ENCODE data around the gene SMG6. TPM values are rescaled to one million over a fixed set of nuclear protein-coding genes. Genes with fewer than 3 reads are reported as not detected.
"Not testable (repeated sequence)": the region's sequence is repeated elsewhere in the genome, so short reads cannot be mapped to it uniquely, and the experiment has no call there.

SMG6 gene
- total RNA-seq, result 15.1 and 75.5 TPM in 2 replicates

DNA sequence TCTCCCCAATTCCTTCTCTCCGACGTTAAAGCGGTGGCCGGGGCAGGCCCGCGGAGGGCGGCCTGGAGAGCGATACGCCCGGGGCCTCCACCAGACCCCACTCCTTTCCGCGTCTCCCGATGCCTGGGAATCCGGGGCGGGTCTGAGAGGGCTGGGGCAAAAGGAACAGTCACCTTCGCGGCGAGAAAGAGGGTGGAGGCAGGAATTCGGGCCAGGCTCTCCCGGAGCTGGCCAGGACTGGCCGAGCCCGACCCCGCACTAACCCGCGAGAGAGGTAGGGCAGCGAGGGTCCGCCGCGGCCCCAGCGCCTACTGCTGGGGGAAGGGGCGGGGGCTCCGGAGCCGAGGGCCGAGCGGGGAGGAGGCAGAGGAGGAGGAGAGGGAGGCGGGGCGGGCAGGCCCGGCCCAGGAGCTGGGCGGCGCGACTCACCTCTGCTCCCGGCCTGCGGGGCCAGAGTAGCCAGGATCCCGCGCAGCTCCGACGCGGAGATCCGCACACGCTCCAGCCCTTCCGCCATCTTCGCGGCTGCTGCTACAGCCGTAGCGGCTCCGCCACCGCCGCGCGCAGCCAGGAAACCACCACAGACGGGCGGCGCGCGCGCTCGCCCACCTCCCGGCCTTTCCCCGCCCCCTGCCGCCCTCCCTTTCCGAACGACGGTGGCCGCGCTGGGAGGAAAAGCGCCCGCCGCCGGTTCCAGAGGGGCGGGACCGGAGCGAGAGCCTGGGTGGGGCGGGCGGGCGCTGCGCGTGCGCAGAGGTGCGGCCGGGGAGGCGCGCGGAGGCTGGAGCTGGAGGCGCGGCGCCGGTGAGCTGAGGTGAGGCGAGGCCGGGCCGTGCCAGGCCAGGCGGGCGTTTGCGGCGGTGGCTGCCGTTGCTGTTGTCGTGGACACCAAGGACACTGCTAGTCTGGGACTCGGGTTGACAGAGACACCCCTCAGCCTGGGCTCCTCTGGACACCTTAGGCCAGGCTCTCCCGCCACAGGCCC lies at the start of gene SMG6, which contains the start of gene SRR:
TSS of gene SMG6 (minus strand) at position 582 of the 985 bp plus-strand sequence. CDS start at position 517, 65 bp downstream.
TSS of gene SRR (plus strand) at position 747 of the 985 bp plus-strand sequence. CDS start 11,611 bp downstream, outside the sequence.
- DNase-seq (ENCODE audit: low read depth), result peak; percentile 44

DNA sequence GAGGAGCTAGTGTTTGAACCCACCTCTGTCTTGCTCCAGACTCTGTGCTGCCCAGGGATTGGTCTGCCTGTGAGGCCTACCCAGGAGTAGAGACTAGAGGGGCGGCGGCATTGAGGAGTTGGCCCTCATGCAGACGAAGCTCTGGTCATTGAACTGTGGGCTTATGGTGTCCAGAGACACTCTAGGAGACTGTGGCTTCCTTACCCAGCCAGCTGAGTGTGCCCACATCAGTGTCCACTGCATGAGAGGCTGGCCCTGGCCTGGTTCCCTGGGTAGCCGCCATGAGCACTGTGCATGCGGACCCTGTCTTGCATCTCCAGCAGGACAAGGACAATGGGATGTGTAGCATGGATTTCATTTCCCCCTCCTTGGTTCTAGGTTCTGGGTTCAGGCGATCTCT lies 47.7 kb upstream of the SMG6 start:
- no peak for DNase-seq (ENCODE audit: low read depth)

DNA sequence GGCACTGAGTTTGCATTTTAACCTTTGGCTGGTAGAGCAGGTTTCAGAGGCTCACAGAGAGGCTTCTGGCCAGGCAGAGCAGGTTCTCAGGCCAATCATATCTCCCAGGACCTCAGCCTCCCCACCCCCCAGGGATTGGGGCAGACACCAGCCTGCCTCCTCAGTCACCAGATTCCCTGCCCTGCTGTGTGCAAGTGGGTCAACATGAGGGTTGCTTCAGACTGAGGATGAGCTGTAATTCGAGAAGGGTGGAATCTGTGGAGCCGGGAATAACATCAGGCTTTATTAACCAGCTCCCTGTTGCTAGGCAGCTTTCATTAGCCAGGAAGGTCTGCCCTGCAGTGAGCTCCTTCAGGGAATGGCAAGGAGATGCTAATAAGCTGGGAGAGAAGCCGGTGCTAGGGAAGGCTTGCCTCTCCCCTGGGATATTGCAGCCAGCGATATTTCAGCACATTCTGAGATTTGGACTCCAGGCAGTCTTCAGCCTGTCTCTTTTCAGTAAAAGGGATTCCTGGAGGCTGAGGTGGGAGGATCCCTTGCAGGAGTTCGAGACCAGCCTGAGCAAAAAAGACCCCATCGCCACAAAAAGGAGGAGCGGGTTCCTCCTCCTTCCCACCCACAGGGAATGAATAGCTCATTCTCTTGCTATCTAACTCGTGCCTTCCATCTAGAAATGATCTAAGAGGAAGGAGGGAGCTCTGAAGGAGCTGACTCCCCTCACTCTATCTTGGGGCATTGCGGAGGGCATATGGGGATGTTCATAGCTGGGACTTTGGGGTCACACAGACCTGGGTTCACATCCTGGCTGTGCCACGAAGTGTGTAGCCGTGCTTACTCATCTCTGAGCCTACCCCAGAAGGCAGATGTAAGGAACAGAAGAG lies 44.5 kb upstream of the SMG6 start:
- peak; percentile 90 for DNase-seq (ENCODE audit: low read depth)

DNA sequence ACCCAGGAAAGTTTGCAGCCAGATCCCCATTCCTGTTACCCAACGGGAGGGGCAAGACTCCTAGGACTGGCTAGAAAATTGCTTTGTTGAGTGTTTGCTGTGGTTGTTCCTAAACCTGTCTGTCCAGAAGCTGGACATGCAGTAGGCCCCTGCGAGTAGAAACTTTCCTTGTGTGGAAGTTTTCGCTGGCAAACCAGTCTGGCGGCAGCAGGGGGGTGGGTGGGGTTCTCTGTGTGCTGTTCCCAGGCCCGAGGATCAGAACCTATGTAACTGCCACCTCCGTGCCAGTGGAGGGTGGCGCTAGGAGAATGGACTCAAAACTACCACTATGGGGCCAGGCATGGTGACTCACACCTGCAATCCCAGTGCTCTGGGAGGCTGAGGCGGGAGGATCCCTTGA lies 42.9 kb upstream of the SMG6 start:
- DNase-seq (ENCODE audit: low read depth), result no peak

DNA sequence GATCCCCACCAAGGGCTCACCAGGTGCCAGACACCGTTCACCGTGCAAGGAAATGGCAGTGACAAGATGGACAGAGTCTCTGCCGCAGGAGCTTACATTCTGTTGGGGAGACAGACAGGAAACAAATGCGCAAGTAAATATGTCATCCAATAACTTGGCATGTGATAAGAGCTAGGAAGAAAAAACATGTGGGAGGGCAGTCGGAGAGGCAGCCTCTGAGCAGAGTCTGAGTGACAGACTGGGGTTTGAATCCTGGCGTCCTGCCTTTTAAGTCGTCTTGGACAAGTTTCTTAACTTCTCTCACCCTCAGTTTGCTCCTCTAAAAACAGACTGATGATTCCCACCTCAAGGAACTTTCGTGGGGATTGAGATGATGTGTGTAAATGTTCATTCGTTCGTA lies 40.9 kb upstream of the SMG6 start:
- DNase-seq (ENCODE audit: low read depth), result no peak

DNA sequence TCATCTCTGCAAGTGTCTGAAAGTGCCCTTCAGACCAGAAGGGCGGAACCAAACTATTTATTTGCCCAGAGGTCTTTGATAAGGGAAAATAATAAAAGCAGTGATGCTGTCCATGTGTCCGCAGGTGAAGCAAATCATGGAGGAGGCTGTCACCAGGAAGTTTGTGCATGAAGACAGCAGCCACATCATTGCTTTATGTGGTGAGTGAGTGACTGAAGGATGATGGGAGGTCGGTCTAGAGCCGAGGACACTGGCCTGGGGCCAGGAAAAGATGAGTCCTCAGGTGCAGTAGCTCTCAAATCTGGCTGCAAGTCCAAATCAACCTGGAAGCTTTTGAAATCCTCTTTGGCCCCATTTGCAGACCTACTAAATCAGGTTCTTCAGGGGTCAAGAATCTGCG lies 39.8 kb upstream of the SMG6 start:
- DNase-seq (ENCODE audit: low read depth), result no peak

DNA sequence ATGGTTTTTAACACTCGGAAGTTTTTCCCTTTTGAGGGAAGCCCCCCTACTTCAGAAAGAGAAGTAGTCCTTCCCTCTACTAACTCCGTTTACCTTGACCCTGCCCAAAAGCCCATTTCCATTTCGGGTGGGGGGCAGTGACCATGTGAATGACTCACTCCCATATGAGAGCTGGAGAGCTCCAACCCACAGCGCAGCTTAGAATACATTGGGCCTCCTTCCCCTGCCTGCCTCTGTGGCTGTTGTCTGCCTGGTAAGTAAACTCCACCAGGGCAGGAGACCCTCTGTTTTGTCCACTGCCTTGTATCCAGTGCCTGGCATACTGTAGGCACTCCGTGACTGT lies 34.7 kb upstream of the SMG6 start:
- peak; percentile 23 for DNase-seq (ENCODE audit: low read depth)

DNA sequence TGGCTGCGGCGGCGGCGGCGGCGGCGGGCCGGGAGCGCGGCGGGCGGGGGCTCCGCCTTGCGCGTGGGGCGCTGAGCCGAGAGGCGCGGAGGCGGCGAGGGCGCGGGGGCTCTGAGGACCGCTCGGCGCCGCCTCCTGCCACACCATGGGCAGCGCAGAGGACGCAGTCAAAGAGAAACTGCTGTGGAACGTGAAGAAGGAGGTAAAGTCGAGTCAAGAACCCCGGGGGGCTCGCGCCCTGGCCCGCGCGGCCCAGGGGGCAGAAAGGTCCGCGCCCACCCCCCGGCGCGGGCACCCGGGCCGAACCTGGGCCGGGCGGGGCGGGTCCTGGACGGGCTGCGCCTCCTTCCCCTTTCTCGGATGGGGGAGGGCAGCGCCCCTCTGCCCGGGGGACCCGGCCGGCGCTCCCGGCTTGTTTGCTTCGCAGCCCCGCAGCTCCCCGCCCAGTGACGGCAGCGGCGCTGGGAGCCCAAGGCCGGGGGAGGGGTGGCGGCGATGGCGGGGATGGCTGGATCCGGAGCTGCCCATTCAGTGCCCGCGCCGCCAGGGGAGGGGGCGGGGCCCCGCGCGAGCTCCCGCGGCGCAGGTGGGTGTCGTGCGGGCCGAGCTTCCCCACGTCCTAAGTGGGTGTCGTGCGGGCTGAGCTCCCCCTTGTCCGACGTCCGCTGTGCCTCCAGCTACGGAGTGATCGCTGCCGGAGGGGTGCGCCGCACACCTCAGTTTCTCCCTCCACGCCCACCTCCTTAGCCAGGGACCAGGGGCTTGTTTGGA lies 34.1 kb upstream of the SMG6 start:
- DNase-seq (ENCODE audit: low read depth), result peak; percentile 11

DNA sequence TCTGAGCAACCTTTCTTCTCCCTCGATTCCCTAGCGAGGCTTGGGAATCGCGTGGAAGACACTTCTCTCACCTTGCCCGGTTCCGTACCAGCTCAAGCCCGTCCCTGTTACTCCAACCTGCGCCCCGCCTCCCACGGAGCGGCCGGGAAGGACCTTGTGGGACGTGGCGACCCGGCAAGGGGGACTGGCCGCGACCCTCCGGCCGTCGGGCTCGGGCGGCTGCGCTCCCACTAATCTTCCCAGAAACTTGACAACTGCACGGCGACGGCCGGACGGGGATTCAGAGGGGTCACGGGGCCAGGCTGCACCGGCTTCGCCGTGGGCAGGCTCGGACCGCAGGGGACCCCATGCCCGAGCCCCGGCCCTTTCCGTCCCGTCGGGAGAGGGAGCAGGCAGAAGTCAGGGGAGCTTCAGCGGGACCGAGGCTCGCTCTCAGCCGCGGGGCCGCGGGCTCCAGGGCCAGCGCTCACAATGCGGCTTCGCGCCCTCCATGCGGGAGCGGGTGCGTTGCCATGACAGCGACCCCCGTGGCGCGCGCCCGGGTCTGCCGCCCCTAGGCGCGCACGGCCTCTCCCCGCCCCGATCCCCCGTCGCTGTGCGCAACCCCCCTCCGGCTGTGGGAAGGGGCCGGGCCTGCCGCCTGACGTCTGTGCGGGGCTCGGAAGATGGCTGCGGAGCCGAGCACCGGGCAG lies 33.4 kb upstream of the SMG6 start, which contains the start of gene SGSM2:
TSS of gene SGSM2 (plus strand) at position 650 of the 692 bp plus-strand sequence. CDS start 188 bp downstream, outside the sequence.
- no peak for DNase-seq (ENCODE audit: low read depth)

DNA sequence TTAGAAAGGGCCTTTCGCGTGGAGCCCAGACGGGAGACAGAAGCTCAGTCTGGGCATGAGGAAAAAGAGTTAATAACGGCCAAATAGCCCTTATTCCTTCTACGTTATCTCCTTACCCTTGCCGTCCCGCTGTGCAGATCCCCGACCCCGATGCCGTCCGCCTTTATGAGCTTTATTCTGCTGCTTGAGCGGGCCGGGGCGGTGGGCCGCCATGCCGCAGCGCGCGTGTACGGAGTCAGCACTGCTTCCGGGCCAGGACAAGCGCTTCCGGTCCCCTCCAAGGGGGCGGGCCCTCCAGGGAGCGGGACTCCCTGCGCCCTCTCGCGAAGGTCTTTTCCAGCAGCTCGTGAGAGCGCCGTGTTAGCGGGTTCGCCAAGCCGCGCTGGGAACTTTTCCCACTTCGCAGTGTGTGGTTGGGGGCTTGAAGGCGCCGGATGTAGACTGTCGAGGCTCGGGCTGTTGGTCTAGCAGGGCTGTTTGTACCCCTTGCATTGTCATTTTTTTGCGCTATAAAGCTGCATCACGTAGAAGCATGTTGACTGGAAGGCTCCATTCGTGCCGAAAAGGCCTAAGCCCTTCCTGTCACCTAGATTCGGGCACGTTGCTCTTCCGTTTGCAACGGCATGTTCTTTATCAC lies 32.7 kb upstream of the SMG6 start, which contains the start of gene TSR1:
TSS of gene TSR1 (minus strand) at position 243 of the 637 bp plus-strand sequence. CDS start at position 213, 30 bp downstream.
- DNase-seq (ENCODE audit: low read depth), result peak; percentile 75

DNA sequence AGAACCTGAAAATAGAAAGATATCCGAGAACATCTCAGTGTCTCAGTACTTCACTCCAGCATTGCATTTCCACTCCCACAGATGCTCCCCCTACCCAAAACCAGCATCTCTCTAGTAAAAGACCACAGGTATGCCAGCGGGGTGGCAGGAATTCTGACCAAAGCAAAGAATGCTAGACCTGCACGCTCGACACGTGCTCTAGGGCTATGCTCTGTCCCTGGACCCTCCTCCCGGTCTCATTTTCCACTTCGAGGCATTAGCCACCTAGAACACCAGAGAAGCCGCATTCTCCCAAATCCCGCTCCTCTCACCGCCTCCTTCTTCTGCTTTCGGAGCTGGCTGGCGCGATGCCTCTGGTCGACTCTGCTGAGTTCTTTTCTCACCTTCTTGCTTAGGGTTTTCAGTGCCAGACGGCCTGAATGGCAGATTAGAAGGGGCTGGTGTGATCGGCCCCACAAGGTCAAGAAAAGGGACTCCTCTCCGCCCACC lies 32.2 kb upstream of the SMG6 start:
- DNase-seq (ENCODE audit: low read depth), result peak; percentile 24

DNA sequence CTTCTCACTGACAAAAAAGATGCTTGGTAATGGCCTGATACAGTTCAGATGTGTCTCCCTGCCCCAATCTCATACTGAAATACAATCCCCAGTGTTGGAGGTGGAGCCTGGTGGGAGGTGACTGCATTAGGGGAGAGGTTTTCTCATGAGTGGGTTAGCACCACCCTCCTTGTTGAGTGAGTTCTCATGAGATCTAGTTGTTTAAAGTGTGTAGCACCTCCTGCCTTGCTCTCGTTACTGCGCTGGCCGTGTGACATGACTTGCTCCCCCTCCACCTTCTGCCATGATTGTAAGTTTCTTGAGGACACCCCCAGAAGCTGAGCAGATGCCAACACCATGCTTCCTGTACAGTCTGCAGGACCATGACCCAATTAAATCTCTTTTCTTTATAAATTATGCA lies 27.7 kb upstream of the SMG6 start:
- DNase-seq (ENCODE audit: low read depth), result no peak

DNA sequence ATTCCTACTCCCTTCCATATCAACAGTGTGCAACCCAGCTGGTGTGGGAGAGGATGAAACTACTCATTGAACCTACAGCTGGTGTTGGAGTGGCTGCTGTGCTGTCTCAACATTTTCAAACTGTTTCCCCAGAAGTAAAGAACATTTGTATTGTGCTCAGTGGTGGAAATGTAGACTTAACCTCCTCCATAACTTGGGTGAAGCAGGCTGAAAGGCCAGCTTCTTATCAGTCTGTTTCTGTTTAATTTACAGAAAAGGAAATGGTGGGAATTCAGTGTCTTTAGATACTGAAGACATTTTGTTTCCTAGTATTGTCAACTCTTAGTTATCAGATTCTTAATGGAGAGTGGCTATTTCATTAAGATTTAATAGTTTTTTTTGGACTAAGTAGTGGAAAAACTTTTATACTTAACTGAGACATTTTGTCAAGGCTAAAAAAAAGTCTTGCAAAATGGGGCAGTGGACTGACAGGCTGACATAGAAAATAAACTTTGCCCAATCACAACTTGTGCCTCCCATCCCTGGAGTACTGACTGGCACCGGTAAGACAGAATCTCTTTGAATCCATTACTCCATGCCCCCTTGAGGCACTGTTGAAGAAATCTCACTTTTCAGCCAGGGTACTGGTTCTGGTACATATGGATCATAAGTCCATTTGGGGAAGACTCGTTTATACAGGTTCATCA lies 20.2 kb upstream of the SMG6 start:
- DNase-seq (ENCODE audit: low read depth), result no peak

DNA sequence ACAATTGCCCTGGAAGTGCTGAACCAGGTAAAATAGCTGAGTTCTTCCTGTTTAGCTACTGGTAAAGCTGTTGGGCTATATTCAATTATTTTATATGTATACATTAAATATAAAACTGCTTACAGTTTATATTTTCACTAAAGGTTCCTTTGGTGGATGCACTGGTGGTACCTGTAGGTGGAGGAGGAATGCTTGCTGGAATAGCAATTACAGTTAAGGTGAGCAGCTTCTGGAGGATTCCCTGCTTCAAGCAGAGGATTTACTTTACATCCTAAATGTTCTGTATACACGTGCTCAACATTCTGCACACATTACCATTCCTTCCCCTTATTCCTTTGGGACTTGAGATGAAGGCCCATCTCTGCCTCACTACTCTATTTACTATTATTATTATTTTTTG lies 17.8 kb upstream of the SMG6 start:
- no peak for DNase-seq (ENCODE audit: low read depth)

DNA sequence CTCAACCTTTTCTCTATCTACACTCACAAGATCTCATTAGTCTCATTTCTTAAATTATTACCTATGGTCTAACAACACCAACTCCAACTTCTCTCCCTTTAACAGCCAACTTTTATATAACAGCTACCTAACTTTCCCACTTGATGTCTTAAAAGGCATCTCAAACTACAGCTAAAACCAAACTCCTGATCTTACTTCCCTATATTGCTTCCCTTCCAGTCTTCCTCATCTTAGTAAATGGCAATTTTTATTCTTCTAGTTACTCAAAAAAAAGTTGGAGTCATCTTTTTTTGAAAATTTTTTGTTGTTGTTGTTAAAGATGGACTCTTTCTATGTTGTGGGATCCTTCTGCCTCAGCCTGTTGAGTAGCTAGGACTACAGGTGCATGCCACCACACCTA lies 15.5 kb upstream of the SMG6 start:
- DNase-seq (ENCODE audit: low read depth), result no peak

DNA sequence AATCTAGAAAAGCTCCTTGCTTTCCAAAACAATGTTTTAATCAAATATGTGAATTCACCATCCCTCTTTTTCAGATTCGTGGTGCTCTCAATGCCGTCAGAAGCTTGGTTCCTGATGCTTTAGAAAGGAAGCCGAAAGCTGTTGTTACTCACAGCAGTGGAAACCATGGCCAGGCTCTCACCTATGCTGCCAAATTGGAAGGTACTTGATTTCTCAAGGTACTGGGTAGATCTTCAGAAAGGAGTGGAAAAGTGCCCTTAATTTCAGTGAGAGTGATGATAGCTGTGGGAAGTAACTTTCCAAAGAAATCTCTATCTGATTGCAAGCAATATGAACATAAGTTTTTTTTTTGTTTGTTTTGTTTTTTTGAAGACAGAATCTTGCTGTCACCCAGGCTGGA lies 14.2 kb upstream of the SMG6 start:
- DNase-seq (ENCODE audit: low read depth), result no peak

DNA sequence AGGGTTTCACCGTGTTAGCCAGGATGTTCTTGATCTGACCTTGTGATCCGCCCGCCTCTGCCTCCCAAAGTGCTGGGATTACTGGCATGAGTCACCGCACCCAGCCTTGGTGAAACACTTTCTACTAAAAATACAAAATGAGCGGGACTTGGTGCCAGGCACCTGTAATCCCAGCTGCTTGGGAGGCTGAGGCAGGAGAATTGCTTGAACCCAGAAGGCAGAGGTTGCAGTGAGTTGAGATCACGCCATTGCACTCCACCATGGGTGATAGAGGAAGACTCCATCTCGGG lies 13.3 kb upstream of the SMG6 start:
- DNase-seq (ENCODE audit: low read depth), result not testable (repeated sequence)

DNA sequence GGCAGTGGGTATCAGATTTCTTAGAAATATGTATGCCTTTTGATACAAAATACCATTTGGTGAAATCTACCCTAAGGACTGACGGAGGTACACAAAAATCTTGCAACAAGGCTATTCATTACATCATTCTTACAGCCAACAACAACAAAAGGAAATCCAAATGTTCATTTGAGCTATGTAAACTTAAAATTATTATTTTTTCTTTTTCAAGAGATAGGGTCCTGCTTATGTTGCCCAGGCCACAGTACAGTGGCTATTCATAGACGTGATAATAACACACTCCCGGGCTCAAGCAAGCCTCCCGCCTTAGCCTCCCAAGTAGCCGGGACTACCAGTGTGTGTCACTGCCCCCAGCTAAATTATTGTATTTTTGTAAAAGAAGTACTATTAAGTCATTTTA lies 9.2 kb upstream of the SMG6 start:
- DNase-seq (ENCODE audit: low read depth), result no peak

DNA sequence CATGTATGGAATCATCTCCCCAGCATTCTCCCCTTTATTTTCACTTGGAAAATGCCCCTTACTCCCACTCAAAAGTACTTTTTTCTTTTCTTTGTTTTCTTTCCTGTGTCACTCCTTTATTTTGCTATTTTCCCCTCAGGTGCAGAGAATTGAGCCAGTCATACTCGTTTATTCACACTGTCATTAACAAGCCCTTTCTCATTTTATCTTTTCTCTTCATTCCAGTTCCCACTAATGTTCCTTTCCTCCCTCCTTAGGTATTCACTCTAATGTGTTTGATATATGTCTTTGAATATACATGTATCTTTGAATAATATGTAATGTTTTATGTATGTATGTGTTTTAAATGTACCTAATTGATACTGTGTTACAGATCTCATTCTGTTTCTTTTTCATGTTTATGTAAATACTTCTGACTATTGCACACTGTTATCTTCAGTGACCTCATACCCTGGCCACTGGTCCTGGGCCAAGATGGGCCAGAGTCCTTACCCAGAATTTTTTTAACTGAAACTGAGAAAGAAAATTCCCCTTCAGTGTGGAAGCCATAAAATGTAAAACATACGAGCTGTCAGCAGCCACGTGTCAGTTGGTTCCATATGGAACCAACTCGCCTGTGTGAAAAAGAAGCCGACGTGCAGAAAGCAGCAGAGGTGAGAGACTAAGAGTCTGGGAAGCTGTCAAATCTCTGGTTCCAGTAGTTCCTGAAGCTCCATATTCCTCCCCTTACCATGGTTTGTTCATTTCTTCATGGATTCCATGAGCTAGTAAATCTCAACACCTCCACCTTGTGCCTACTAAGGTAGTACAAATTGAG lies 6.0 kb upstream of the SMG6 start:
- no peak for DNase-seq (ENCODE audit: low read depth)

Measured in renal cortical epithelial cell (primary cell).